ENCODE results near the gene SFTPA2. TPM values are rescaled to one million over a fixed set of nuclear protein-coding genes. Genes with fewer than 3 reads are reported as not detected.

The SFTPA2 gene
- total RNA-seq, 1 donor from 2014 or later: 13,814 TPM

GRCh38 chr10:79507440-79508167 lies 52.6 kb downstream of the SFTPA2 start:
- no peak for ATAC-seq
- TF ChIP-seq, protein P1, sequence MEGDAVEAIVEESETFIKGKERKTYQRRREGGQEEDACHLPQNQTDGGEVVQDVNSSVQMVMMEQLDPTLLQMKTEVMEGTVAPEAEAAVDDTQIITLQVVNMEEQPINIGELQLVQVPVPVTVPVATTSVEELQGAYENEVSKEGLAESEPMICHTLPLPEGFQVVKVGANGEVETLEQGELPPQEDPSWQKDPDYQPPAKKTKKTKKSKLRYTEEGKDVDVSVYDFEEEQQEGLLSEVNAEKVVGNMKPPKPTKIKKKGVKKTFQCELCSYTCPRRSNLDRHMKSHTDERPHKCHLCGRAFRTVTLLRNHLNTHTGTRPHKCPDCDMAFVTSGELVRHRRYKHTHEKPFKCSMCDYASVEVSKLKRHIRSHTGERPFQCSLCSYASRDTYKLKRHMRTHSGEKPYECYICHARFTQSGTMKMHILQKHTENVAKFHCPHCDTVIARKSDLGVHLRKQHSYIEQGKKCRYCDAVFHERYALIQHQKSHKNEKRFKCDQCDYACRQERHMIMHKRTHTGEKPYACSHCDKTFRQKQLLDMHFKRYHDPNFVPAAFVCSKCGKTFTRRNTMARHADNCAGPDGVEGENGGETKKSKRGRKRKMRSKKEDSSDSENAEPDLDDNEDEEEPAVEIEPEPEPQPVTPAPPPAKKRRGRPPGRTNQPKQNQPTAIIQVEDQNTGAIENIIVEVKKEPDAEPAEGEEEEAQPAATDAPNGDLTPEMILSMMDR (IDR thresholded peaks at IDR 0.05): no peak
- Histone ChIP-seq H3K27ac (no peak overlapping the region), H3K36me3 (no peaks in the 10 kb centered on the region), H3K4me3 (no peak overlapping the region), H3K27me3 (no peaks in the 10 kb centered on the region), H3K4me1 (no peaks in the 10 kb centered on the region), H3K9me3 (no peaks in the 10 kb centered on the region)
- intact Hi-C loops (cut with DNase I): no loop called here
- DNase-seq: no peak

Other genes with a start within 250 kb of the SFTPA2 start
- 30.7 TPM for gene PPIF, start 212.9 kb downstream of the SFTPA2 start, total RNA-seq
- gene ZCCHC24, start 114.8 kb downstream of the SFTPA2 start, total RNA-seq: 32.4 TPM
- 0.14 TPM for gene EIF5AL1, start 47.9 kb downstream of the SFTPA2 start, total RNA-seq
- gene SFTPA1, start 50.5 kb upstream of the SFTPA2 start, total RNA-seq: 11,191 TPM
- gene NUTM2B, start 142.8 kb upstream of the SFTPA2 start, total RNA-seq: 0.96 TPM